Calu3 (cell line): Measurements from ENCODE around the gene ACSM5. TPM values are rescaled to one million over a fixed set of nuclear protein-coding genes. Genes with fewer than 3 reads are reported as not detected.
"Not testable (repeated sequence)": the region's sequence is repeated elsewhere in the genome, so short reads cannot be mapped to it uniquely, and the experiment has no call there.

Experiments used
- BruUV-seq: library from RNA; stranded (reverse); fragments of 400-500 nt; replicated peaks from 2 replicates; lab custom pipeline; 2021; lab: Mats Ljungman, UMichigan
- CTCF ChIA-PET: fragments of 300-600 bp; sonication (Branson Sonifier 250); formaldehyde crosslinking; loops from one replicate; lab custom pipeline; 2022; ENCODE audit warnings: antibody characterized with exemption; lab: Charles Lee
- DNase-seq: peaks from one replicate; pipeline ENCODE4 v3.0.0; 2022
- H3K27ac Mint-ChIP-seq: one replicate; pipeline ENCODE4 v1.8.0; 2022; ENCODE audit warnings: mixed read lengths; ENCODE audit not compliant: unreplicated experiment
- H3K27me3 Mint-ChIP-seq: one replicate; pipeline ENCODE4 v1.8.0; 2022; ENCODE audit warnings: mixed read lengths; ENCODE audit not compliant: unreplicated experiment
- H3K36me3 Mint-ChIP-seq: one replicate; pipeline ENCODE4 v1.8.0; 2022; ENCODE audit warnings: mild to moderate bottlenecking, moderate library complexity, mixed read lengths; ENCODE audit not compliant: insufficient read depth, unreplicated experiment
- H3K4me1 Mint-ChIP-seq: one replicate; pipeline ENCODE4 v1.8.0; 2022; ENCODE audit warnings: mild to moderate bottlenecking, low read depth, mixed read lengths; ENCODE audit not compliant: unreplicated experiment
- H3K4me3 Mint-ChIP-seq: one replicate; pipeline ENCODE4 v1.8.0; 2022; ENCODE audit warnings: mild to moderate bottlenecking, low read depth, moderate library complexity, mixed read lengths; ENCODE audit not compliant: unreplicated experiment
- H3K9me3 Mint-ChIP-seq: one replicate; pipeline ENCODE4 v1.8.0; 2022; ENCODE audit warnings: low read depth, mixed read lengths; ENCODE audit not compliant: unreplicated experiment
- CTCF ChIP-seq: fragments of 200-600 bp; IDR thresholded peaks from one replicate; pipeline ENCODE4 v1.8.0; 2022; ENCODE audit warnings: antibody characterized with exemption; ENCODE audit not compliant: unreplicated experiment
- intact Hi-C: fragments of 100-400 bp; cut with micrococcal nuclease; formaldehyde crosslinking; loops from one replicate; pipeline ENCODE4 v1.10.0; 2022; ENCODE audit not compliant: unreplicated experiment
- total RNA-seq: library from RNA; stranded (reverse); gene quantifications from 2 replicates; pipeline ENCODE4 v1.2.3, GENCODE V29; 2022

ACSM5 gene
- total RNA-seq, 1 experiment from 2014 or later, result not detected

- H3K4me3 Mint-ChIP-seq, H3K4me1 Mint-ChIP-seq, intact Hi-C loops, BruUV-seq, CTCF ChIA-PET, DNase-seq, H3K27me3 Mint-ChIP-seq, H3K36me3 Mint-ChIP-seq, H3K9me3 Mint-ChIP-seq, H3K27ac Mint-ChIP-seq: not testable (repeated sequence)
Measured at GRCh38 chr16:20470732-20471131, 61.4 kb downstream of the ACSM5 start.

- H3K9me3 Mint-ChIP-seq, BruUV-seq, DNase-seq, intact Hi-C loops, H3K4me1 Mint-ChIP-seq, H3K27ac Mint-ChIP-seq, CTCF ChIA-PET, H3K4me3 Mint-ChIP-seq, H3K36me3 Mint-ChIP-seq: not testable (repeated sequence)
- H3K27me3 Mint-ChIP-seq, result peaks cover 21% of the 10 kb centered on the region
Measured at GRCh38 chr16:20477188-20477744, 67.9 kb downstream of the ACSM5 start.

- H3K27ac Mint-ChIP-seq, intact Hi-C loops, DNase-seq, H3K36me3 Mint-ChIP-seq, H3K4me1 Mint-ChIP-seq, BruUV-seq, H3K9me3 Mint-ChIP-seq, H3K4me3 Mint-ChIP-seq, CTCF ChIA-PET: not testable (repeated sequence)
- peaks cover 30% of the 10 kb centered on the region for H3K27me3 Mint-ChIP-seq
Measured at GRCh38 chr16:20483989-20484388, 74.7 kb downstream of the ACSM5 start.

GRCh38 chr16:20484726-20485125, 75.4 kb downstream of the ACSM5 start:
- H3K4me1 Mint-ChIP-seq, result no peaks in the 10 kb centered on the region
- intact Hi-C loops, result no loop called here
- H3K27me3 Mint-ChIP-seq, result peaks cover 22% of the 10 kb centered on the region
- no peak overlapping the region for H3K4me3 Mint-ChIP-seq
- no peaks in the 10 kb centered on the region for H3K9me3 Mint-ChIP-seq
- CTCF ChIA-PET, result no interaction called here
- no peak for DNase-seq
- no TSS peak for BruUV-seq
- TF ChIP-seq CTCF, result no peak
- H3K36me3 Mint-ChIP-seq, result no peaks in the 10 kb centered on the region
- H3K27ac Mint-ChIP-seq, result no peak overlapping the region

GRCh38 chr16:20485408-20485807, 76.1 kb downstream of the ACSM5 start:
- peaks cover 18% of the 10 kb centered on the region for H3K27me3 Mint-ChIP-seq
- no peaks in the 10 kb centered on the region for H3K36me3 Mint-ChIP-seq
- CTCF ChIA-PET, result no interaction called here
- H3K4me1 Mint-ChIP-seq, result no peaks in the 10 kb centered on the region
- DNase-seq, result no peak
- no peak for TF ChIP-seq CTCF
- no TSS peak for BruUV-seq
- H3K27ac Mint-ChIP-seq, result no peak overlapping the region
- intact Hi-C loops, result no loop called here
- H3K4me3 Mint-ChIP-seq, result no peak overlapping the region
- no peaks in the 10 kb centered on the region for H3K9me3 Mint-ChIP-seq

Other genes starting within 250 kb of the ACSM5 start
- gene GP2, start 82.0 kb upstream of the ACSM5 start, total RNA-seq, result not detected in 2 replicates
- gene UMOD, start 56.8 kb upstream of the ACSM5 start, total RNA-seq, result not detected in 2 replicates
- not detected in 2 replicates for gene PDILT, start 4.8 kb upstream of the ACSM5 start, total RNA-seq
- gene ACSM2A, start 42.0 kb downstream of the ACSM5 start, total RNA-seq, result not detected in 2 replicates
- gene ACSM2B, start 166.8 kb downstream of the ACSM5 start, total RNA-seq, result not detected in 2 replicates